Measurements from ENCODE around the gene DKK3.
A peak's percentile ranks its signal among the peaks of the same experiment; 100 is the strongest.

DKK3 gene

GRCh38 chr11:12016246-12016645 is 7.8 kb upstream of the DKK3 start:
- no CpG with 5 or more reads among the region's 2 CpGs for WGBS (ENCODE audit: insufficient coverage, insufficient read length)
- H3K9me3 ChIP-seq (ENCODE audit: control insufficient read depth, insufficient read depth, low read length), result no peaks in the 10 kb centered on the region
- H3K36me3 ChIP-seq (ENCODE audit: control insufficient read depth, insufficient read depth, low read length), result no peaks in the 10 kb centered on the region
- H3K4me3 ChIP-seq (ENCODE audit: low read length), result no peak overlapping the region
- H3K27me3 ChIP-seq (ENCODE audit: control insufficient read depth, insufficient read depth, low read length), result no peaks in the 10 kb centered on the region
- DNase-seq (ENCODE audit: low read depth, low spot score), result no peak
- peaks cover 2% of the 10 kb centered on the region for H3K4me1 ChIP-seq (ENCODE audit: control insufficient read depth, insufficient read depth, low read length)
- no peak overlapping the region for H3K27ac ChIP-seq (ENCODE audit: low read length)

- H3K9me3 ChIP-seq (ENCODE audit: control insufficient read depth, insufficient read depth, low read length), result no peaks in the 10 kb centered on the region
- no peaks in the 10 kb centered on the region for H3K36me3 ChIP-seq (ENCODE audit: control insufficient read depth, insufficient read depth, low read length)
- H3K27me3 ChIP-seq (ENCODE audit: control insufficient read depth, insufficient read depth, low read length), result no peaks in the 10 kb centered on the region
- DNase-seq (ENCODE audit: low read depth, low spot score), result no peak
- no peak overlapping the region for H3K27ac ChIP-seq (ENCODE audit: low read length)
- H3K4me3 ChIP-seq (ENCODE audit: low read length), result no peak overlapping the region
- peaks cover 2% of the 10 kb centered on the region for H3K4me1 ChIP-seq (ENCODE audit: control insufficient read depth, insufficient read depth, low read length)
Observed at GRCh38 chr11:12015486-12015885, 7.1 kb upstream of the DKK3 start.

GRCh38 chr11:12013781-12014180 is 5.4 kb upstream of the DKK3 start:
- H3K27ac ChIP-seq (ENCODE audit: low read length), result no peak overlapping the region
- no CpG with 5 or more reads among the region's 3 CpGs for WGBS (ENCODE audit: insufficient coverage, insufficient read length)
- H3K27me3 ChIP-seq (ENCODE audit: control insufficient read depth, insufficient read depth, low read length), result no peaks in the 10 kb centered on the region
- H3K9me3 ChIP-seq (ENCODE audit: control insufficient read depth, insufficient read depth, low read length), result no peaks in the 10 kb centered on the region
- no peaks in the 10 kb centered on the region for H3K36me3 ChIP-seq (ENCODE audit: control insufficient read depth, insufficient read depth, low read length)
- no peak for DNase-seq (ENCODE audit: low read depth, low spot score)
- H3K4me3 ChIP-seq (ENCODE audit: low read length), result no peak overlapping the region
- peaks cover 9% of the 10 kb centered on the region for H3K4me1 ChIP-seq (ENCODE audit: control insufficient read depth, insufficient read depth, low read length)

- H3K9me3 ChIP-seq (ENCODE audit: control insufficient read depth, insufficient read depth, low read length), result no peaks in the 10 kb centered on the region
- H3K4me1 ChIP-seq (ENCODE audit: control insufficient read depth, insufficient read depth, low read length), result peaks cover 12% of the 10 kb centered on the region
- H3K27ac ChIP-seq (ENCODE audit: low read length), result no peak overlapping the region
- WGBS (ENCODE audit: insufficient coverage, insufficient read length), result no CpG with 5 or more reads among the region's 15 CpGs
- no peaks in the 10 kb centered on the region for H3K27me3 ChIP-seq (ENCODE audit: control insufficient read depth, insufficient read depth, low read length)
- peak overlapping the region; percentile 57; the same call in 1 of the 2 replicates for H3K4me3 ChIP-seq (ENCODE audit: low read length)
- H3K36me3 ChIP-seq (ENCODE audit: control insufficient read depth, insufficient read depth, low read length), result no peaks in the 10 kb centered on the region
- DNase-seq (ENCODE audit: low read depth, low spot score), result no peak
Observed at GRCh38 chr11:12009617-12010321, 1.3 kb upstream of the DKK3 start.

- Histone ChIP-seq H3K9me3 (ENCODE audit: control insufficient read depth, insufficient read depth, low read length) (no peaks in the 10 kb centered on the region), H3K4me1 (ENCODE audit: control insufficient read depth, insufficient read depth, low read length) (peaks cover 12% of the 10 kb centered on the region), H3K27me3 (ENCODE audit: control insufficient read depth, insufficient read depth, low read length) (no peaks in the 10 kb centered on the region), H3K4me3 (ENCODE audit: low read length) (peak overlapping the region; percentile 57; the same call in 1 of the 2 replicates), H3K36me3 (ENCODE audit: control insufficient read depth, insufficient read depth, low read length) (no peaks in the 10 kb centered on the region), H3K27ac (ENCODE audit: low read length) (no peak overlapping the region)
- no CpG with 5 or more reads among the region's 76 CpGs for WGBS (ENCODE audit: insufficient coverage, insufficient read length)
- no peak for DNase-seq (ENCODE audit: low read depth, low spot score)
Observed at GRCh38 chr11:12008790-12009616, 577 bp upstream of the DKK3 start.

GRCh38 chr11:12007230-12007593 is 1.2 kb downstream of the DKK3 start:
- Histone ChIP-seq H3K27ac (ENCODE audit: low read length) (no peak overlapping the region), H3K4me3 (ENCODE audit: low read length) (no peak overlapping the region), H3K27me3 (ENCODE audit: control insufficient read depth, insufficient read depth, low read length) (no peaks in the 10 kb centered on the region), H3K4me1 (ENCODE audit: control insufficient read depth, insufficient read depth, low read length) (peaks cover 9% of the 10 kb centered on the region), H3K9me3 (ENCODE audit: control insufficient read depth, insufficient read depth, low read length) (no peaks in the 10 kb centered on the region), H3K36me3 (ENCODE audit: control insufficient read depth, insufficient read depth, low read length) (no peaks in the 10 kb centered on the region)
- DNase-seq (ENCODE audit: low read depth, low spot score), result no peak
- no CpG with 5 or more reads among the region's 5 CpGs for WGBS (ENCODE audit: insufficient coverage, insufficient read length)

GRCh38 chr11:12006552-12007229 is 1.7 kb downstream of the DKK3 start:
- H3K9me3 ChIP-seq (ENCODE audit: control insufficient read depth, insufficient read depth, low read length), result no peaks in the 10 kb centered on the region
- WGBS (ENCODE audit: insufficient coverage, insufficient read length), result no CpG with 5 or more reads among the region's 7 CpGs

GRCh38 chr11:12005476-12005875 is 3.0 kb downstream of the DKK3 start:
- Histone ChIP-seq H3K27ac (ENCODE audit: low read length) (no peak overlapping the region), H3K9me3 (ENCODE audit: control insufficient read depth, insufficient read depth, low read length) (no peaks in the 10 kb centered on the region), H3K4me1 (ENCODE audit: control insufficient read depth, insufficient read depth, low read length) (peaks cover 9% of the 10 kb centered on the region), H3K4me3 (ENCODE audit: low read length) (no peak overlapping the region), H3K36me3 (ENCODE audit: control insufficient read depth, insufficient read depth, low read length) (no peaks in the 10 kb centered on the region; the same call in 1 of the 2 replicates), H3K27me3 (ENCODE audit: control insufficient read depth, insufficient read depth, low read length) (no peaks in the 10 kb centered on the region)
- no peak for DNase-seq (ENCODE audit: low read depth, low spot score)
- WGBS (ENCODE audit: insufficient coverage, insufficient read length), result no CpG with 5 or more reads among the region's 1 CpG

More at GRCh38 chr11:12006552-12007229, 1.7 kb downstream of the DKK3 start:
- H3K4me3 ChIP-seq (ENCODE audit: low read length), result no peak overlapping the region
- H3K27ac ChIP-seq (ENCODE audit: low read length), result no peak overlapping the region
- no peaks in the 10 kb centered on the region; the same call in 1 of the 2 replicates for H3K36me3 ChIP-seq (ENCODE audit: control insufficient read depth, insufficient read depth, low read length)
- H3K4me1 ChIP-seq (ENCODE audit: control insufficient read depth, insufficient read depth, low read length), result peaks cover 9% of the 10 kb centered on the region
- DNase-seq (ENCODE audit: low read depth, low spot score), result no peak
- H3K27me3 ChIP-seq (ENCODE audit: control insufficient read depth, insufficient read depth, low read length), result no peaks in the 10 kb centered on the region

GRCh38 chr11:12005061-12005460 is 3.4 kb downstream of the DKK3 start:
- H3K9me3 ChIP-seq (ENCODE audit: control insufficient read depth, insufficient read depth, low read length), result no peaks in the 10 kb centered on the region
- no peak overlapping the region for H3K4me3 ChIP-seq (ENCODE audit: low read length)
- no peak for DNase-seq (ENCODE audit: low read depth, low spot score)

GRCh38 chr11:12003815-12004214 is 4.6 kb downstream of the DKK3 start:
- no peak overlapping the region for H3K27ac ChIP-seq (ENCODE audit: low read length)
- no CpG with 5 or more reads among the region's 4 CpGs for WGBS (ENCODE audit: insufficient coverage, insufficient read length)
- no peaks in the 10 kb centered on the region for H3K27me3 ChIP-seq (ENCODE audit: control insufficient read depth, insufficient read depth, low read length)
- peaks cover 3% of the 10 kb centered on the region; the same call in 1 of the 2 replicates for H3K4me1 ChIP-seq (ENCODE audit: control insufficient read depth, insufficient read depth, low read length)
- no peak overlapping the region for H3K4me3 ChIP-seq (ENCODE audit: low read length)
- H3K9me3 ChIP-seq (ENCODE audit: control insufficient read depth, insufficient read depth, low read length), result no peaks in the 10 kb centered on the region
- H3K36me3 ChIP-seq (ENCODE audit: control insufficient read depth, insufficient read depth, low read length), result no peaks in the 10 kb centered on the region; the same call in 1 of the 2 replicates
- DNase-seq (ENCODE audit: low read depth, low spot score), result no peak

More at GRCh38 chr11:12005061-12005460, 3.4 kb downstream of the DKK3 start:
- Histone ChIP-seq H3K4me1 (ENCODE audit: control insufficient read depth, insufficient read depth, low read length) (peaks cover 8% of the 10 kb centered on the region), H3K36me3 (ENCODE audit: control insufficient read depth, insufficient read depth, low read length) (no peaks in the 10 kb centered on the region; the same call in 1 of the 2 replicates), H3K27ac (ENCODE audit: low read length) (no peak overlapping the region), H3K27me3 (ENCODE audit: control insufficient read depth, insufficient read depth, low read length) (no peaks in the 10 kb centered on the region)
- WGBS (ENCODE audit: insufficient coverage, insufficient read length), result no CpG with 5 or more reads among the region's 4 CpGs
